WI38 (cell line): ENCODE measurements around the gene SLC30A5.
"Not testable (repeated sequence)": the region's sequence is repeated elsewhere in the genome, so short reads cannot be mapped to it uniquely, and the experiment has no call there.

Experiments used
- H3K4me3 ChIP-seq: 2 replicates; pipeline ENCODE4 v1.5.1; 2011; ENCODE audit warnings: low read depth, mild to moderate bottlenecking, control low read depth, low read length
- CTCF ChIP-seq: IDR thresholded peaks from 2 replicates; pipeline ENCODE4 v1.5.1; 2012; ENCODE audit warnings: low read depth, mild to moderate bottlenecking, control low read depth, low read length

Gene SLC30A5

GRCh38 chr5:69084903-69085302 is 8.9 kb upstream of the SLC30A5 start:
- TF ChIP-seq CTCF: no peak

GRCh38 chr5:69086206-69086605 is 7.6 kb upstream of the SLC30A5 start:
- no peak overlapping the region for H3K4me3 ChIP-seq
- TF ChIP-seq CTCF: no peak

More at GRCh38 chr5:69084903-69085302, 8.9 kb upstream of the SLC30A5 start:
- H3K4me3 ChIP-seq: no peak overlapping the region

- H3K4me3 ChIP-seq: not testable (repeated sequence)
Measured at GRCh38 chr5:69088006-69088405, 5.8 kb upstream of the SLC30A5 start.

GRCh38 chr5:69090158-69090557 is 3.7 kb upstream of the SLC30A5 start:
- H3K4me3 ChIP-seq: no peak overlapping the region
- no peak for TF ChIP-seq CTCF

- no peak overlapping the region for H3K4me3 ChIP-seq
- TF ChIP-seq CTCF: no peak
Measured at GRCh38 chr5:69091771-69092170, 2.0 kb upstream of the SLC30A5 start.

- H3K4me3 ChIP-seq: no peak overlapping the region
- TF ChIP-seq CTCF: no peak
Measured at GRCh38 chr5:69092969-69093368, 845 bp upstream of the SLC30A5 start.

- TF ChIP-seq CTCF: no peak
- no peak overlapping the region for H3K4me3 ChIP-seq
Measured at GRCh38 chr5:69099302-69099701, 5.5 kb downstream of the SLC30A5 start.

GRCh38 chr5:69103521-69103920 is 9.7 kb downstream of the SLC30A5 start:
- no peak for TF ChIP-seq CTCF
- H3K4me3 ChIP-seq: no peak overlapping the region
